GM12864 (cell line): Measurements from ENCODE around the gene HERC2.

Experiments used
- DNase-seq: peaks from one replicate; pipeline ENCODE4 v3.0.0-alpha.2; 2011; ENCODE audit warnings: low read depth
- H3K4me3 ChIP-seq: 2 replicates; pipeline ENCODE4 v1.5.1; 2011; ENCODE audit warnings: mild to moderate bottlenecking, low read depth, low read length, control low read depth
- CTCF ChIP-seq: IDR thresholded peaks from 2 replicates; pipeline ENCODE4 v1.5.1; 2011; ENCODE audit warnings: low read depth, mild to moderate bottlenecking, moderate library complexity, low read length, control low read depth, inconsistent platforms; ENCODE audit errors: missing control alignments

Gene HERC2

GRCh38 chr15:28098360-28098765 lies 223.6 kb downstream of the HERC2 start:
- TF ChIP-seq CTCF = no peak
- H3K4me3 ChIP-seq = no peak overlapping the region
- DNase-seq = no peak

- H3K4me3 ChIP-seq = no peak overlapping the region
- no peak for TF ChIP-seq CTCF
These were observed 224.2 kb downstream of the HERC2 start for GRCh38 chr15:28097656-28098359.

GRCh38 chr15:28096670-28097431 lies 225.1 kb downstream of the HERC2 start:
- peak overlapping the region; percentile 48 for H3K4me3 ChIP-seq
- no peak for TF ChIP-seq CTCF
- no peak for DNase-seq

More at GRCh38 chr15:28097656-28098359, 224.2 kb downstream of the HERC2 start:
- DNase-seq = no peak

GRCh38 chr15:28096411-28096669 lies 225.6 kb downstream of the HERC2 start:
- DNase-seq = no peak
- TF ChIP-seq CTCF = no peak
- peak overlapping the region; percentile 48 for H3K4me3 ChIP-seq

- TF ChIP-seq CTCF = no peak
- H3K4me3 ChIP-seq = peak overlapping the region; percentile 21
- DNase-seq = no peak
These were observed 227.1 kb downstream of the HERC2 start for GRCh38 chr15:28094732-28095521.

- no peak for DNase-seq
- no peak for TF ChIP-seq CTCF
- H3K4me3 ChIP-seq = no peak overlapping the region
These were observed 228.0 kb downstream of the HERC2 start for GRCh38 chr15:28093752-28094535.
